ENCODE measurements around the gene TOM1L2. TPM values are rescaled to one million over a fixed set of nuclear protein-coding genes. Genes with fewer than 3 reads are reported as not detected.

The TOM1L2 gene
- total RNA-seq, 1 donor from 2014 or later, result 19.4 TPM

GRCh38 chr17:17835415-17836249 is 136.6 kb downstream of the TOM1L2 start:
- DNase-seq (ENCODE audit: low read depth), result no peak
- peak overlapping the region; percentile 84 for H3K4me3 ChIP-seq (ENCODE audit: low read depth, low read length)
- TF ChIP-seq CTCF (conservative IDR thresholded peaks at IDR 0.05; ENCODE audit: low read depth, low read length), result no peak

- H3K4me3 ChIP-seq (ENCODE audit: low read depth, low read length), result peak overlapping the region; percentile 84
- peak; percentile 61 for DNase-seq (ENCODE audit: low read depth)
- no peak for TF ChIP-seq CTCF (conservative IDR thresholded peaks at IDR 0.05; ENCODE audit: low read depth, low read length)
Observed at GRCh38 chr17:17834974-17835373, 137.2 kb downstream of the TOM1L2 start.

- no peak for TF ChIP-seq CTCF (conservative IDR thresholded peaks at IDR 0.05; ENCODE audit: low read depth, low read length)
- no peak for DNase-seq (ENCODE audit: low read depth)
- H3K4me3 ChIP-seq (ENCODE audit: low read depth, low read length), result no peak overlapping the region
Observed at GRCh38 chr17:17833658-17834357, 138.4 kb downstream of the TOM1L2 start.

GRCh38 chr17:17832032-17832363 is 140.2 kb downstream of the TOM1L2 start:
- no peak for TF ChIP-seq CTCF (conservative IDR thresholded peaks at IDR 0.05; ENCODE audit: low read depth, low read length)
- H3K4me3 ChIP-seq (ENCODE audit: low read depth, low read length), result no peak overlapping the region
- DNase-seq (ENCODE audit: low read depth), result no peak

GRCh38 chr17:17831208-17832031 is 140.8 kb downstream of the TOM1L2 start:
- H3K4me3 ChIP-seq (ENCODE audit: low read depth, low read length), result no peak overlapping the region
- no peak for DNase-seq (ENCODE audit: low read depth)
- no peak for TF ChIP-seq CTCF (conservative IDR thresholded peaks at IDR 0.05; ENCODE audit: low read depth, low read length)

GRCh38 chr17:17830740-17831207 is 141.4 kb downstream of the TOM1L2 start:
- no peak overlapping the region for H3K4me3 ChIP-seq (ENCODE audit: low read depth, low read length)
- no peak for TF ChIP-seq CTCF (conservative IDR thresholded peaks at IDR 0.05; ENCODE audit: low read depth, low read length)
- no peak for DNase-seq (ENCODE audit: low read depth)
